ENCODE results near the gene DPH6. TPM values are rescaled to one million over a fixed set of nuclear protein-coding genes. Genes with fewer than 3 reads are reported as not detected.
"Not testable (repeated sequence)": the region's sequence is repeated elsewhere in the genome, so short reads cannot be mapped to it uniquely, and the experiment has no call there.

DPH6 gene
- total RNA-seq (1 to 10 TPM; 7.0 to 8.0 TPM), total RNA-seq (2.5 to 17.4 (median 8.8) reads per million in 172 experiments)
- polyA plus RNA-seq (2013, experiment 1 of 2), result 14.2 TPM
- polyA plus RNA-seq (2013, experiment 2 of 2), result 10.6 TPM

DNA sequence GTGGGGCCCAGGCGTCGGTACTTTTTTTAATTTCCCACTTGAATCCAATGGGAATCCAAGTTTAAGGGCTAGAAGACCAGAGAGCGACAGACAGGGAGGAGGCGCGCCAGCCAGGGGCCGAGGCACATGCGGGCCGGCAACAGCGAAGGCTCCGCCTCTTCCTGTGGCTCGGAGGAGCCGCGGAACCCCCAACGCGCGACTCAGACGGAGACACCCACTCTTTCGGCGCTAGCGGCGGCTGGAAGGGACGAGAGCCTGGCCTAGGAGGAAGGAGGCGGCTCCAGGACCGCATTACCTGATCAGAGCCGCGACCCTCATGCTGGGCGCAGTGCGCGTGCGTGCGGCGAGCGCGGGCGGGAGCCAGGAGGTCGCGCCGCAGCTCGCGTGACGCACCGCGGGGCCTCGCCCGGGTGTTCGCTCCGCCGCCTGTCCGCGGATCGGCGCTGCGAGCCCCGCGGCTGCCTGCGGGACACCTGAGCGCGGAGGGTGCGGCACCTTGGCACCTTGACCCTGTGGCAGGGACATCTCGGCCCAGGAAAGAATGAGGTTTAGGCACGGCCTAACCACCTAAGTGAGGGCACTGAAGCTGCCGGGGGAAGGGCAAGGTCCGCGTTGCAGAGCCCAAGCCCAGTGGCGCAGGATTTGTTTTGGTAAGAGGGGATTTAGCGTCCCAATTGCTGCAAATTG lies at the start of gene DPH6:
Gene DPH6 (minus strand): TSS at position 342 of the 687 bp plus-strand sequence. CDS start 24 bp downstream, at position 318.
- no peaks in the 10 kb centered on the region for H3K9me3 ChIP-seq (ENCODE audit: control insufficient read depth in 1 of 2, insufficient read depth in 1 of 2, low read length in 2 of 2)
- peak; percentile 82 for ATAC-seq (ENCODE audit: poor library complexity)
- intact Hi-C loops (cut with DNase I, micrococcal nuclease), result loop anchor here (5.0 to 10.0 kb wide), 3 partner anchors 559 to 1031 kb away; partner anchors contain the start of genes CDIN1 (in 2 of the 2) and ZNF770 (in 1 of the 2)
- peak within 1 kb of the TSS; percentile 78 for H3K4me3 ChIP-seq (ENCODE audit: low read length)
- Mint-ChIP-seq H3K27me3 (no peaks in the 10 kb centered on the region), H3K4me1 (ENCODE audit: low read depth) (peaks cover 32% of the 10 kb centered on the region), H3K27ac (peak within 1 kb of the TSS; percentile 96), H3K9me3 (no peaks in the 10 kb centered on the region), H3K4me3 (peak within 1 kb of the TSS; percentile 93), H3K36me3 (ENCODE audit: low read depth) (peaks cover 7% of the 10 kb centered on the region)
- peak within 1 kb of the TSS; percentile 79 to 94 for H3K27ac ChIP-seq (ENCODE audit: low read depth in 1 of 2, low read length in 2 of 2)
- CTCF ChIA-PET, result interaction anchor here (1.1 kb wide), 1 partner anchor 28 kb away, joined by 3 read pairs; no protein-coding TSS in a partner anchor
- H3K27me3 ChIP-seq (ENCODE audit: control insufficient read depth in 1 of 2, insufficient read depth in 2 of 2, low read length in 2 of 2), result no peaks in the 10 kb centered on the region
- no peak for TF ChIP-seq CTCF (IDR thresholded peaks at IDR 0.05)
- peaks cover 16% of the 10 kb centered on the region for H3K4me1 ChIP-seq (ENCODE audit: insufficient read depth, low read length)
- no peaks in the 10 kb centered on the region for H3K36me3 ChIP-seq (ENCODE audit: insufficient read depth, low read length)
- POLR2A ChIA-PET, result interaction anchor here (1.0 to 1.6 kb wide), 5 partner anchors 8 to 1336 kb away, joined by 3 to 7 read pairs (median 5); partner anchors contain the start of genes AQR, CDIN1 and KATNBL1
- DNase-seq, result peak; percentile 56 to 92 (median 76)

- no peak for TF ChIP-seq CTCF (IDR thresholded peaks at IDR 0.05)
- H3K4me1 ChIP-seq (ENCODE audit: insufficient read depth, low read length), result no peaks in the 10 kb centered on the region
- POLR2A ChIA-PET, result no interaction called here
- DNase-seq, result no peak
- CTCF ChIA-PET, result no interaction called here
- Mint-ChIP-seq H3K27ac (no peak overlapping the region), H3K27me3 (peaks cover 4% of the 10 kb centered on the region), H3K4me3 (no peak overlapping the region), H3K36me3 (ENCODE audit: low read depth) (no peaks in the 10 kb centered on the region), H3K4me1 (ENCODE audit: low read depth) (no peaks in the 10 kb centered on the region), H3K9me3 (peaks cover 7% of the 10 kb centered on the region)
- no peak for ATAC-seq (ENCODE audit: poor library complexity)
- no peak overlapping the region for H3K4me3 ChIP-seq (ENCODE audit: low read length)
- H3K9me3 ChIP-seq (ENCODE audit: control insufficient read depth in 1 of 2, insufficient read depth in 1 of 2, low read length in 2 of 2), result no peaks in the 10 kb centered on the region
- intact Hi-C loops (cut with DNase I, micrococcal nuclease), result no loop called here
- no peak overlapping the region for H3K27ac ChIP-seq (ENCODE audit: low read depth in 1 of 2, low read length in 2 of 2)
- peaks cover 0 to 6% of the 10 kb centered on the region in 2 experiments for H3K27me3 ChIP-seq (ENCODE audit: control insufficient read depth in 1 of 2, insufficient read depth in 2 of 2, low read length in 2 of 2)
- no peaks in the 10 kb centered on the region for H3K36me3 ChIP-seq (ENCODE audit: insufficient read depth, low read length)
Observed at GRCh38 chr15:35595656-35596055, 49.7 kb upstream of the DPH6 start.

- not testable (repeated sequence) for H3K27ac ChIP-seq (ENCODE audit: low read depth in 1 of 2, low read length in 2 of 2)
Observed at GRCh38 chr15:35591987-35592386, 46.0 kb upstream of the DPH6 start.

More at GRCh38 chr15:35591987-35592386, 46.0 kb upstream of the DPH6 start:
- H3K27me3 Mint-ChIP-seq; H3K9me3 ChIP-seq (ENCODE audit: control insufficient read depth in 1 of 2, insufficient read depth in 1 of 2, low read length in 2 of 2); H3K9me3 Mint-ChIP-seq; H3K4me1 ChIP-seq (ENCODE audit: insufficient read depth, low read length); ATAC-seq (ENCODE audit: poor library complexity); H3K27me3 ChIP-seq (ENCODE audit: control insufficient read depth in 1 of 2, insufficient read depth in 2 of 2, low read length in 2 of 2); H3K4me1 Mint-ChIP-seq (ENCODE audit: low read depth); intact Hi-C loops (cut with DNase I, micrococcal nuclease); H3K36me3 Mint-ChIP-seq (ENCODE audit: low read depth); CTCF ChIA-PET; H3K4me3 ChIP-seq (ENCODE audit: low read length); H3K27ac Mint-ChIP-seq; DNase-seq; H3K36me3 ChIP-seq (ENCODE audit: insufficient read depth, low read length); H3K4me3 Mint-ChIP-seq: not testable (repeated sequence)
- POLR2A ChIA-PET, result interaction anchor here (0.6 kb wide), 1 partner anchor 556 kb away, joined by 4 read pairs; no protein-coding TSS in a partner anchor

All from CD4-positive, alpha-beta T cell (primary cell).